K562 treated with DMSO at 1 percent for 48 hours (cell line): ENCODE results near the gene NXPE4. TPM values are rescaled to one million over a fixed set of nuclear protein-coding genes. Genes with fewer than 3 reads are reported as not detected.

ENCODE experiments used
- total RNA-seq: library from RNA; unstranded; fragments of 300-600 nt; gene quantifications from 2 replicates; pipeline ENCODE4 v1.2.3, GENCODE V29; 2022; ENCODE audit warnings: low replicate concordance; ENCODE audit errors: extremely low read depth

NXPE4 gene
- not detected in 2 replicates for total RNA-seq

DNA sequence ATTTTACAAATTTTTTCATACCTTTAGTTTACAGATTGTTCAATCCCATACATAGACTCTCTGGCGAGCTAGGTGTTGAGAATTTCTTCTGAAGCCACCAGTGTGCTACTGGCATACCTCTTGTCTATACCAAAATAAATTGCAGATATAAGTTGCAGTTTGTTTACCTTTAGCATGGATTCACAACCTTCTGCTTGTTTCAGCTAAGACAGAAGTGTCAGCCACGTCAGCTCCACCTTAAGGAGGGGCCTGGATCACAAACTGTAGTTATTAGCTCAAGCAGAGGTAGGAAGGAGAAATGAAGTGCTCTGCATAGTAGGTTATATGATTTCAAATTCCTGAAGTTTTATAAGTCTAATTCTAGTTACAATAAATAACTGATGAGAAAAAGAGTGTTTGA is at the start of gene NXPE4:
TSS of gene NXPE4 (minus strand) at position 216 of the 400 bp plus-strand sequence. CDS start 1,027 bp downstream, outside the sequence.

DNA sequence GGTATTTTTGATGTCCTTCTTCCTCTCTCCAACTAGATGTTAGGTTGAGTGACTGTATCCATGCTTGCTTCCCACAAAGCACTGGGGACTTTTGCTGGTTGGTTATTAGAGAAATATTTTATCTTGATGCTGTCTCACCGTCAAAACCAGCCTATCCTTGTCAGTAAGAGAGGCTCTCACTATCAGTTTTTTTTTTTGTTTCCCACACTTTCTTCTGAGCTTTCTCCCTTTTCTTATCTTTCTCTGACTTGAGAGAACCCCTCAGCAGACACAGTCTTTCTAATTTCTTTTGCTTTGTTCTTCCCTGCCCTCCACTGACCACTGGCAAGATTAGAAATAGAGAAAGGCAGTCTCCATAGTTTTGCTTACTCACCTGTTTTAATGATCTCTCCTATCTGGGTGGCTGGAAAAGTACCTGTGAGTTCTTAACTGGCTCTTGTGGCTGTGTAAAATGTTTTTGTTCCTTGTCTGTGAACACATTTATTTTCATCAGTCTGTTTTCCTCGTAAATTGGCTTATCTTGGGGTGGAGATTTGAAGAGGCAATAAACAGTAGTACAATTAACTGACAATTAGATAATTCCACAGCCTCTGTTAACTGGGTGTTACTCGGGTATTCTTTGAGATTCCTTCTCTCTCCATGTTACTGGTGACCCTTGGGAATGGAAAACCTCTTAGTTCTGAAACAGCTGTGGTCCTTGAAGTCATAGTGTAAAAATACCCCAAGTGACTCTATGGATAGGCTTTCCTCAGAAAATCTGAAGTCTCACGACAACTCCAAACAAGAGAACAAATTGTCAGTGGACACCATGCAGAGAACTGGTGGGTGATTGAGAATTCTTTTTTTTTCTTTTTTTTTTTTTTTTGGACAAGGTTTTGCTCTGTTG is 35.9 kb downstream of the NXPE4 start, which contains the start of gene NXPE1:
TSS of gene NXPE1 (minus strand) at position 457 of the 886 bp plus-strand sequence. CDS start 8,680 bp downstream, outside the sequence.

Other genes starting within 250 kb of the NXPE4 start
- not detected in 2 replicates for gene C11orf71, start 195.3 kb downstream of the NXPE4 start, total RNA-seq
- gene RBM7, start 195.1 kb downstream of the NXPE4 start, total RNA-seq, result not detected in 2 replicates
- gene REXO2, start 156.3 kb downstream of the NXPE4 start, total RNA-seq, result not detected in 2 replicates
- gene NXPE1, start 35.9 kb downstream of the NXPE4 start, total RNA-seq, result not detected in 2 replicates
- not detected in 2 replicates for gene NXPE2, start 82.7 kb upstream of the NXPE4 start, total RNA-seq